H1 (cell line): ENCODE data around the gene SULF2. TPM values are rescaled to one million over a fixed set of nuclear protein-coding genes. Genes with fewer than 3 reads are reported as not detected.

Experiments
- ATF3 ChIP-seq: IDR thresholded peaks from 2 replicates; pipeline ENCODE4 v1.6.1; 2011; ENCODE audit warnings: low read depth, mild to moderate bottlenecking, low read length; ENCODE audit not compliant: insufficient read depth
- BCL11A ChIP-seq, 2 experiments: IDR thresholded peaks; one replicate each; pipeline ENCODE4 v1.6.1; 2011; ENCODE audit warnings: low read depth in 2 of 2, low read length in 2 of 2, mild to moderate bottlenecking in 2 of 2
- EGR1 ChIP-seq: IDR thresholded peaks from 2 replicates; pipeline ENCODE4 v1.6.1; 2011; ENCODE audit warnings: low read depth, low read length, borderline replicate concordance
- GABPA ChIP-seq: IDR thresholded peaks from 2 replicates; pipeline ENCODE4 v1.6.1; 2011; ENCODE audit warnings: mild to moderate bottlenecking, low read length, moderate library complexity, borderline replicate concordance; ENCODE audit not compliant: insufficient read depth
- RXRA ChIP-seq: IDR thresholded peaks from 2 replicates; pipeline ENCODE4 v1.6.1; 2011; ENCODE audit warnings: low read depth, mild to moderate bottlenecking, low read length, moderate library complexity; ENCODE audit not compliant: insufficient read depth
- SIX5 ChIP-seq: IDR thresholded peaks from 2 replicates; pipeline ENCODE4 v1.6.1; 2011; ENCODE audit warnings: mild to moderate bottlenecking, low read depth, low read length
- SP4 ChIP-seq: IDR thresholded peaks from 2 replicates; pipeline ENCODE4 v1.6.1; 2012; ENCODE audit warnings: low read length, inconsistent platforms
- TBP ChIP-seq: IDR thresholded peaks from 2 replicates; pipeline ENCODE4 v1.6.1; 2011; ENCODE audit warnings: low read depth, low read length, improper control_type of control experiment
- ZNF274 ChIP-seq: IDR thresholded peaks from 2 replicates; pipeline ENCODE4 v1.7.0; 2012; ENCODE audit warnings: low read length, borderline replicate concordance; ENCODE audit errors: extremely low read depth
- polyA plus RNA-seq, 7 experiments: library from polyadenylated mRNA; depleted of rRNA in 3 of 7; stranded (reverse) in 5 of 7; unstranded in 2 of 7; fragments of >200 nt in 5 of 7; fragments of 200-250 nt in 2 of 7; gene quantifications; 1 replicate in 5 of 7; 2 replicates in 1 of 7; 4 replicates in 1 of 7; pipeline versions ENCODE4 v1.2.1 to v1.2.3, GENCODE V29; 2011 to 2013; ENCODE audit warnings: missing spikeins in 2 of 7, mixed read lengths in 2 of 7
- total RNA-seq: library from RNA; stranded (reverse); fragmentation: NEBNext Ultra II Directional; extraction: Animal tissue kit (Norgen Biotek cat#: 25700); gene quantifications from 2 replicates; pipeline ENCODE4 v1.2.1, GENCODE V29; 2021

Gene SULF2
- total and polyA plus RNA-seq, 2 of the 8 experiments (the other 6 are each of a cell fraction or from before 2014, with no cell fraction given) = 15.7 to 28.2 TPM

- no peak for TF ChIP-seq SIX5
- TF ChIP-seq BCL11A (IDR thresholded peaks at IDR 0.05; ENCODE audit: low read depth in 2 of 2, low read length in 2 of 2) = no peak
- TF ChIP-seq ATF3 = no peak
- TF ChIP-seq SP4 = no peak
- TF ChIP-seq ZNF274 = no peak
- no peak for TF ChIP-seq TBP
- no peak for TF ChIP-seq GABPA
- TF ChIP-seq EGR1 = no peak
- TF ChIP-seq RXRA = no peak
- TF ChIP-seq, all 59 proteins: peak for 0
These were observed 122.6 kb downstream of the SULF2 start (continued) for GRCh38 chr20:47662483-47663353.
